BLaER1 (cell line): ENCODE data around the gene SPTBN4.

Source experiments
- H3K27ac ChIP-seq: shearing (Covaris generic); formaldehyde crosslinking; 2 replicates; pipeline ENCODE4 v1.8.1; 2022
- H3K27me3 ChIP-seq: shearing (Covaris generic); formaldehyde crosslinking; 2 replicates; pipeline ENCODE4 v1.8.1; 2022
- H3K36me3 ChIP-seq: shearing (Covaris generic); formaldehyde crosslinking; 2 replicates; pipeline ENCODE4 v1.8.1; 2022
- H3K4me1 ChIP-seq: shearing (Covaris generic); formaldehyde crosslinking; 2 replicates; pipeline ENCODE4 v1.8.1; 2022
- H3K4me2 ChIP-seq: shearing (Covaris generic); formaldehyde crosslinking; 2 replicates; pipeline ENCODE4 v1.8.1; 2022
- H3K4me3 ChIP-seq: shearing (Covaris generic); formaldehyde crosslinking; 2 replicates; pipeline ENCODE4 v1.8.1; 2022
- H3K9ac ChIP-seq: shearing (Covaris generic); formaldehyde crosslinking; 2 replicates; pipeline ENCODE4 v1.8.1; 2022
- H3K9me3 ChIP-seq: shearing (Covaris generic); formaldehyde crosslinking; 2 replicates; pipeline ENCODE4 v1.8.1; 2022
- H4K20me1 ChIP-seq: shearing (Covaris generic); formaldehyde crosslinking; 2 replicates; pipeline ENCODE4 v1.8.1; 2022
- Cebpa-rat ChIP-seq: shearing (Covaris generic); IDR thresholded peaks from 2 replicates; pipeline ENCODE4 v1.8.1; 2022

The SPTBN4 gene

DNA sequence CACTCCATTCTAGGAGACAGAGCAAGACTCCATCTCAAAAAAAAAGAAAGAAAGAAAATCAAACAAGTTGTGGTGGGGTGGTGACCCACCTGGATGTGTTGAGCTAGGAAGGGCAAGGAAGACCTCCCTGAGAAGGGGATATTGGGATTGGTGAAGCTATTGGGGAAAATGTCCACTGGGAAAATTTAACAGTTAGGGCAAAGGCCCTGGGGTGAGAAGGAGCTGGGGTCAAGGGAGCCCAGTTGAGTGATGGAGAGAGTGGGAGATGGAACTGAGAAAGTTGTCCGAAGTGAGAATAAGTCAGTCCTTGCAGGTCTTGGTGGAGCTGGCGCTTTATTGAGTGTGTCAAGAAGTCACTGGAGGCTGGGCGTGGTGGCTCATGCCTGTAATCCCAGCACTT is 28.5 kb upstream of the SPTBN4 start:
- no peak overlapping the region for H3K4me2 ChIP-seq
- no peaks in the 10 kb centered on the region for H3K9me3 ChIP-seq
- no peak overlapping the region for H3K4me3 ChIP-seq
- no peaks in the 10 kb centered on the region for H3K27me3 ChIP-seq
- H3K36me3 ChIP-seq: peaks cover 24% of the 10 kb centered on the region
- H3K4me1 ChIP-seq: peaks cover 30% of the 10 kb centered on the region
- H3K9ac ChIP-seq: no peak overlapping the region
- H4K20me1 ChIP-seq: peaks cover 24% of the 10 kb centered on the region
- TF ChIP-seq Cebpa-rat: no peak
- no peak overlapping the region for H3K27ac ChIP-seq

- Histone ChIP-seq H3K36me3 (peaks cover 24% of the 10 kb centered on the region), H3K4me2 (peak overlapping the region; percentile 96), H3K9me3 (no peaks in the 10 kb centered on the region), H3K4me3 (no peak overlapping the region), H4K20me1 (peaks cover 24% of the 10 kb centered on the region), H3K27me3 (no peaks in the 10 kb centered on the region), H3K4me1 (peaks cover 19% of the 10 kb centered on the region), H3K9ac (peak overlapping the region; percentile 74; the same call in 1 of the 2 replicates), H3K27ac (peak overlapping the region; percentile 71; the same call in 1 of the 2 replicates)
- TF ChIP-seq Cebpa-rat: no peak
These were observed 25.0 kb upstream of the SPTBN4 start for GRCh38 chr19:40441719-40442253.

DNA sequence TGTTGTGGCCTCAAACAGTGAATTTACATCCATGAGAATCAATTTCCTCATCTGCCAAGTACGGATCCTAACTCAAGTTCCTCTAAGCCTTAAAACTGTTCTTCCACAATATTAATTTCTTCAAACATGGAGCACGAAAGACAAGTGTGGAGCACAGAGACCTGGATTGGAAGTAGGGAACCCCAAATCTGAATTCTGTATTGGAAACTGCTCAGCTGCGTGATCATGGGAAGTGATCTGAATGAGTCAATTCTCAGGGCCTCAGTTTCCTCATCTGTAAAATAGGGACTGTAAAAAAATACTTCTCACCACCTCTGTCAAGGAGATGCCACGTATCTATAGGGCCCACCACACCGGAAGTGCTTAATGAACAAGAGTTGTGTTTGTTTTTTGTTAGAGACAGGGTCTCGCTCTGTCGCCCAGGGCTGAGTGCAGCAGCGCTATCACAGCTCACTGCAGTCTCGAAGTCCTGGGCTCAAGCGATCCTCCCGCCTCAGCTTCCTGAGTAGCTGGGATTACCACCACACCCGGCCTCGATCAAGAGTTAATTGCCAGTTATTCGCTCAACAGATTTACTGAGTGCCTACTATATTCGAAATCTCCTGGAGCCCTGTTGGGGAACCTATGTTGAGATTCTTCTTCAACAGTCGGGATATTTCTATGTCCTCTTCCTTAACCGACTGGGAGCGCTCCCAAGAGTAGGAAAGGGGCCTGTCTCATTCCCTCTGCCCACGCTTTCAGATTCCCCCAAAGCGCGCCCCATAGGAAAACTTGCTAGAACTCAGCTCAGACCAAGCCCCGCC is 24.3 kb upstream of the SPTBN4 start:
- peak overlapping the region; percentile 74 for H3K9ac ChIP-seq
- peak overlapping the region; percentile 71; the same call in 1 of the 2 replicates for H3K27ac ChIP-seq
- H4K20me1 ChIP-seq: peaks cover 24% of the 10 kb centered on the region
- no peak for TF ChIP-seq Cebpa-rat
- H3K36me3 ChIP-seq: peaks cover 24% of the 10 kb centered on the region
- H3K4me3 ChIP-seq: peak overlapping the region; percentile 84
- peaks cover 19% of the 10 kb centered on the region for H3K4me1 ChIP-seq
- no peaks in the 10 kb centered on the region for H3K27me3 ChIP-seq
- peak overlapping the region; percentile 96 for H3K4me2 ChIP-seq
- no peaks in the 10 kb centered on the region for H3K9me3 ChIP-seq

DNA sequence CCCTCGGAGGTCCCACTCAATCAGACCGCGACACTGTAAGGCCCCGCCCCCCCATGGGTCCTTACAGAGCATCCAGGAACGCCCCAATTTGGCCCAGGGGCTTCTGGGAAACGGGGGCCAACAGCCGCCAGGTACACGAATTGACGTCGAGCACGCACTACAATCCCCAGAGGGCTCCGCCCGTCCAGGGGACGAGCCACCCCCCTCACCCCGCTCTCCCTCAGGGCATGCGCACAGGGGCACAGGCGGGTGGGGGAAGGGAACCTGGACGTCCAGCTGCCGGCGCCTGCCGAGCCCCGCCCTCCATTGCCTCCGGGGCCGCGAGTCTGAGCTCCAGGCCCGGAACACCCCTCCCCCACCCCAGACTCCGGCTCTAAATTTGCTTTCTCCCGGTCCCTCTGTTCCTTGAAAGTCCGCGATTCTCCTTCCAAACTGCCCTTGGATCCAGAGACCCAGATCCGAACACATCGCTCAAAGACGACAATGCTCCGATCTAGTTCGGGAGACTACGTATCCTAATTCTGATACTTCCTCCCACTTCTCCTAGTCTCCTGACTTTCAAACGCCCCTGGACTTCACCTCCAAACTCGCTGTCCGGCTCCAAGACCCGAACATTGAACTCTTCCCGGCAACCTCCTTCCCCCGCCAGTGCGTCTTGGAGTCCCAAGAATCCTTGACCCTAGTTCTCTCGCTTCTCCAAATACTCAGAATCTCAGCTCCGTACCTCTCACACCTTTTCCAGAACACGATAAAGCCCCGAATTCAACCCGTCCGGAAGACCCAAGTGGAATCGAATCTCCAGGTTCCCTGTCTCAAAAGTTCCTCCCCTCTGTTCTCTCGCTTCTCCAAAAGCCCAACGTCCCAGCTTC is 23.4 kb upstream of the SPTBN4 start:
- Histone ChIP-seq H3K4me2 (peak overlapping the region; percentile 96), H3K27ac (peak overlapping the region; percentile 89)

DNA sequence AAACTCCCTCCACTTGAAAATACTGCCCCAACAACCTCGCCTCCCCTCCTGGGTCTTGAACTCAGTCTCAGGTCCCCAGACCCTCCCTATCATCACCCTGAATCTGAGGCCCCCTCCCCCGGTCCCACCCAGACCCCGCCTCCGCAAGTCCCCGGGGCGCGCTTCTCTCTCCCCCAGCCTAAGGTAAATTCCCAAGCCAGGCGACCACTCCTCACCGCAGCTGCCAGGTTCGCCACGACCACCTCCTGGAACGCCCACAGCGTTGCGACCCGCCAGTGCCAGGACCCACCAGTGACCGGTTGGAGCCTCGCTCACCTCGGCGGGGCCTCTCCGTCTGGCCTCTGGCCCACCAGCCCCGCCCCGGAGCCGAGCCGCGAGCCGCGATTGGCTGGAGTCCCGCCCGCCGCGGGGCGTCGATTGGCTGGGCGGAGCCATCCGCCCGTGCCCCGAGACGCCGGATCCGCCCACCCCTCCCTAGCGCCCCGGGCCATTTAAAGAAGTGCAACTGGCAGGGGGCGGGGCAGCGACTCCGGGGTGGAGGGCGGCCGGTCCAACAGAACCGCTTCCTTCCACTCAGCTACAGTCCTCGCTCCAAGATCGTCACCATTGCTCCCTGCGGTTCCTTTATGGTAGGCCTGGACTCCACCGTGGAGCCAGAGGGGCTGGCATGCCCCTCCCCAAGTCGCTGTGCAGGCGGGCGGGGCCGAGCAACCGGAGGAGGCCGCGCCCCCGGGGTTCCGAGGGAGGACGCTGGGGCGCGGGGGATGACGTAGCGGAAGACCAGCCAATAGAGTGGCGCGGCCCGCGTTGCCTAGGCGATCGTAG is 22.6 kb upstream of the SPTBN4 start, which contains the start of gene SERTAD3:
TSS of gene SERTAD3 (minus strand) at position 336 of the 825 bp plus-strand sequence. CDS start 2,255 bp downstream, outside the sequence.
- peaks cover 24% of the 10 kb centered on the region for H4K20me1 ChIP-seq
- no peak for TF ChIP-seq Cebpa-rat
- peaks cover 19% of the 10 kb centered on the region for H3K4me1 ChIP-seq
- H3K27ac ChIP-seq: peak within 1 kb of the TSS; percentile 89
- H3K9ac ChIP-seq: peak within 1 kb of the TSS; percentile 90
- H3K36me3 ChIP-seq: peaks cover 32% of the 10 kb centered on the region
- H3K27me3 ChIP-seq: no peaks in the 10 kb centered on the region
- peak within 1 kb of the TSS; percentile 96 for H3K4me2 ChIP-seq
- H3K9me3 ChIP-seq: no peaks in the 10 kb centered on the region
- H3K4me3 ChIP-seq: peak within 1 kb of the TSS; percentile 84

More for the DNA sequence above, 23.4 kb upstream of the SPTBN4 start:
- no peak for TF ChIP-seq Cebpa-rat
- Histone ChIP-seq H3K4me1 (peaks cover 19% of the 10 kb centered on the region), H3K27me3 (no peaks in the 10 kb centered on the region), H3K36me3 (peaks cover 32% of the 10 kb centered on the region), H3K4me3 (peak overlapping the region; percentile 84), H3K9ac (peak overlapping the region; percentile 90), H4K20me1 (peaks cover 24% of the 10 kb centered on the region), H3K9me3 (no peaks in the 10 kb centered on the region)

- H3K27me3 ChIP-seq: no peaks in the 10 kb centered on the region
- peak overlapping the region; percentile 84 for H3K4me3 ChIP-seq
- H3K36me3 ChIP-seq: peaks cover 31% of the 10 kb centered on the region
- peaks cover 19% of the 10 kb centered on the region for H3K4me1 ChIP-seq
- H3K9ac ChIP-seq: peak overlapping the region; percentile 73
- H3K4me2 ChIP-seq: peak overlapping the region; percentile 96
- TF ChIP-seq Cebpa-rat: no peak
- H3K9me3 ChIP-seq: no peaks in the 10 kb centered on the region
- H4K20me1 ChIP-seq: peaks cover 24% of the 10 kb centered on the region
- peak overlapping the region; percentile 14; the same call in 1 of the 2 replicates for H3K27ac ChIP-seq
These were observed 21.9 kb upstream of the SPTBN4 start for GRCh38 chr19:40444825-40445312.

- Histone ChIP-seq H3K4me2 (no peak overlapping the region), H4K20me1 (peaks cover 20% of the 10 kb centered on the region), H3K9ac (no peak overlapping the region), H3K27ac (no peak overlapping the region), H3K4me1 (peaks cover 19% of the 10 kb centered on the region), H3K27me3 (no peaks in the 10 kb centered on the region), H3K4me3 (no peak overlapping the region), H3K9me3 (no peaks in the 10 kb centered on the region), H3K36me3 (peaks cover 21% of the 10 kb centered on the region)
- TF ChIP-seq Cebpa-rat: no peak
These were observed 21.0 kb upstream of the SPTBN4 start for GRCh38 chr19:40445780-40446262.

DNA sequence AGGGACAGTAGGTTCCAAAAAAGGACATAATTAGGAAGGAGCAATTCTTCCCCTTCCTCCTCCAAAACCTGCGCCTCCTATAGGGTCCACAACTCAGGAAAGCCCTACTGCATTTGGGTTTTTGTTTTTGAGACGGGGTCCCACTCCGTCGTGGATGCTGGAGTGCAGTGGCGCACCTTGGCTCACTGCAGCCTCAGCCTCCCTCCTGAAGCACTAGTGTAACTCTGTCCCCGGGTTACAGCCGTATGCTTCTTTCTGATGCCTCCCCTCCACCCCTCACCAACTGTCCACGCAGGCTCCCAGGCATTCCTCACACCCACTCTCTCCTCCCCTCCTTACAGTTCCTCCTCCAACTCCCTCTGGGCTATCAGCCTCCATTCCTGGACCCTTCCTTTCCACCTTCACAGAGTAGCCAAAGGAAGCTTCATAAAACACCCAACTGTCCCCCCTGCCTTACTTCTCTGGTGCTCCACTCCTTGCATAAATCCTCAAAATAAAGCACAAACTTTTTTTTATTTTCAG is 20.5 kb upstream of the SPTBN4 start:
- no peak overlapping the region for H3K4me3 ChIP-seq
- no peak for TF ChIP-seq Cebpa-rat
- H3K4me2 ChIP-seq: no peak overlapping the region
- no peak overlapping the region for H3K9ac ChIP-seq
- H3K27me3 ChIP-seq: no peaks in the 10 kb centered on the region
- no peaks in the 10 kb centered on the region for H3K9me3 ChIP-seq
- no peak overlapping the region for H3K27ac ChIP-seq
- H3K36me3 ChIP-seq: peaks cover 16% of the 10 kb centered on the region
- H3K4me1 ChIP-seq: peaks cover 19% of the 10 kb centered on the region
- peaks cover 15% of the 10 kb centered on the region for H4K20me1 ChIP-seq
